Stomach smooth muscle (tissue), 2 donors: ENCODE data around the gene UBL7.

ENCODE experiments used
- H3K27ac ChIP-seq: one replicate; pipeline ENCODE4 v1.7.0; 2013; ENCODE audit warnings: mild to moderate bottlenecking, low read length, inconsistent platforms
- H3K27me3 ChIP-seq, 2 donors: one replicate each; pipeline ENCODE4 v1.7.0; 2013; ENCODE audit warnings: low read length in 2 of 2; ENCODE audit not compliant: insufficient read depth in 2 of 2, control insufficient read depth in 1 of 2
- H3K36me3 ChIP-seq, 2 donors: one replicate each; pipeline ENCODE4 v1.7.0; 2013; ENCODE audit warnings: low read length in 2 of 2; ENCODE audit not compliant: control insufficient read depth in 2 of 2, insufficient read depth in 2 of 2
- H3K4me1 ChIP-seq: one replicate; pipeline ENCODE4 v1.7.0; 2013; ENCODE audit warnings: low read length; ENCODE audit not compliant: control insufficient read depth, insufficient read depth
- H3K4me3 ChIP-seq, 2 donors: one replicate each; pipeline ENCODE4 v1.7.0; 2013; ENCODE audit warnings: low read length in 2 of 2
- H3K9ac ChIP-seq, 2 donors: one replicate each; pipeline ENCODE4 v1.7.0; 2013; ENCODE audit warnings: low read length in 2 of 2, mild to moderate bottlenecking in 1 of 2
- H3K9me3 ChIP-seq, 2 donors: one replicate each; pipeline ENCODE4 v1.7.0; 2013; ENCODE audit warnings: low read length in 2 of 2; ENCODE audit not compliant: control insufficient read depth in 2 of 2
- donor health status: healthy.
- donor health status: Pancreatic carcinoma.

UBL7 gene

GRCh38 chr15:74449643-74450205 is 11.2 kb downstream of the UBL7 start:
- Histone ChIP-seq H3K9me3 (no peaks in the 10 kb centered on the region), H3K27me3 (no peaks in the 10 kb centered on the region), H3K9ac (no peak overlapping the region), H3K27ac (no peak overlapping the region), H3K4me3 (no peak overlapping the region), H3K36me3 (peaks cover 62 to 72% of the 10 kb centered on the region in 2 donors), H3K4me1 (no peaks in the 10 kb centered on the region)

DNA sequence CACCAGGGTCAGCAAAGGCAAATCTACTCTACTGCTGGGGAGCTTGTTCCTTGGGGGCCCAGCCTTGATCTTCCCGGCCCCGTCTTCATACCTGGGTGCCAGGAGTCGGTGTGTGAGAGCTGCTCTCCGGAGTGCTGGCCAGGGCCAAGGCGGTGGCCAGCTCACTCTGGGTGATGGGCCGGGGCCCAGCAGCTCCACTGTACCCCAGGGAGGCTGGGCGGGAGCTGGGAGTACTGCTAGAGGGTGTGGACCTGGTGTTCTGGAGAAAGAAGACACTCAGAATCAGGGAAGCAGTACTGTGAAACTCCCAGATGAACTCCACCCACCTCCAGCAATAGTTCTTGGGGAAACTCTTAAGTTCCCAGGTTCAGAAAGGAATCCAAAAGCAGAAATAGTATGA is 11.9 kb downstream of the UBL7 start:
- H3K9me3 ChIP-seq = no peaks in the 10 kb centered on the region
- H3K4me1 ChIP-seq = no peaks in the 10 kb centered on the region
- no peak overlapping the region for H3K4me3 ChIP-seq
- no peaks in the 10 kb centered on the region for H3K27me3 ChIP-seq
- no peak overlapping the region for H3K27ac ChIP-seq
- peaks cover 63 to 74% of the 10 kb centered on the region in 2 donors for H3K36me3 ChIP-seq
- H3K9ac ChIP-seq = no peak overlapping the region

DNA sequence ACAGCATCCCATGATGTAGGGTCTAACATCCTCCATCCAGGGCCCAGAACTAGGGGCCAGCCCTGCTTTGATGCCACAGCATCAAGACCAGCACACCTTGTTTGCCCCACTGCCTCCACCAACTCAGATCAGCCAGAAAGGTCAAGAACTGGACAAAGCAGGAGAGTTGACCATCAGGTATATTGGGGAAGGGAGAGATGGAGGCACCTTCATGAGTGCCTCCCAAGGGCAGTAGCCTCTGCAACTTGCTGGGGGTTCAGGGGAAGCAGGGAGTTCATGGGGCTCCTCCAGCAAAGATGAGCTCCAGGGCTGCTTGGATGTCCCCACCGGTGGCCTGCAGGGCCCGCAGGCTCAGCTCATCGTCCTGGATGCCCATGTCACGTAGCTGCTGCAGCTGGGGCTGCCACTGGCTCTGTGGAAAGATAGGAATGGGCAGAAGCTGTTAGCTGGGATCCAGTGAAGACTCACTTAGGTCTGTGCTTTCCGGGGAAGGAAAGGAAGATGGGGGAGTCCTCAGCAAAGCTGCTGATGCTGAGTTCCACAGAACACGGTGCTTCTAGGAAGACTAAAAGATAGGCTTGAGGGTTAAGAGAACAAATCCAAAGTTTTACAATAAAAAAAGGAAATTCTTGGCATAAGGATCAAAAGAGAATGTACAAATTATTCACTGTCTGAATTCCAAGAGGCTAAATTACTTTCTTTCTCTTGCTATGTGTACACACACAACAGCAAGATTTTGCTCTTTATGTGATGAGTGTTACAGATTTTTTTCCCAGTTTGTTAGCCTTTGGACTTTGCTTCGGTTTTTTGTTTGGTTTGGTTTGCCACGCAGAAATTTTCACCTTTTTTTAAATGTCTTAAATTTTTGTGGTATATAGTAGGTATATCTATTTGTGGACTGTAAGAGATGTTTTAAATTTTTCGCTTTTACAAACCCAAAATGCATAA is 14.9 kb downstream of the UBL7 start:
- Histone ChIP-seq H3K9me3 (no peaks in the 10 kb centered on the region), H3K27me3 (peaks cover 0 to 2% of the 10 kb centered on the region in 2 donors), H3K4me3 (no peak overlapping the region), H3K4me1 (no peaks in the 10 kb centered on the region), H3K9ac (no peak overlapping the region), H3K36me3 (peaks cover 51 to 59% of the 10 kb centered on the region in 2 donors), H3K27ac (no peak overlapping the region)

DNA sequence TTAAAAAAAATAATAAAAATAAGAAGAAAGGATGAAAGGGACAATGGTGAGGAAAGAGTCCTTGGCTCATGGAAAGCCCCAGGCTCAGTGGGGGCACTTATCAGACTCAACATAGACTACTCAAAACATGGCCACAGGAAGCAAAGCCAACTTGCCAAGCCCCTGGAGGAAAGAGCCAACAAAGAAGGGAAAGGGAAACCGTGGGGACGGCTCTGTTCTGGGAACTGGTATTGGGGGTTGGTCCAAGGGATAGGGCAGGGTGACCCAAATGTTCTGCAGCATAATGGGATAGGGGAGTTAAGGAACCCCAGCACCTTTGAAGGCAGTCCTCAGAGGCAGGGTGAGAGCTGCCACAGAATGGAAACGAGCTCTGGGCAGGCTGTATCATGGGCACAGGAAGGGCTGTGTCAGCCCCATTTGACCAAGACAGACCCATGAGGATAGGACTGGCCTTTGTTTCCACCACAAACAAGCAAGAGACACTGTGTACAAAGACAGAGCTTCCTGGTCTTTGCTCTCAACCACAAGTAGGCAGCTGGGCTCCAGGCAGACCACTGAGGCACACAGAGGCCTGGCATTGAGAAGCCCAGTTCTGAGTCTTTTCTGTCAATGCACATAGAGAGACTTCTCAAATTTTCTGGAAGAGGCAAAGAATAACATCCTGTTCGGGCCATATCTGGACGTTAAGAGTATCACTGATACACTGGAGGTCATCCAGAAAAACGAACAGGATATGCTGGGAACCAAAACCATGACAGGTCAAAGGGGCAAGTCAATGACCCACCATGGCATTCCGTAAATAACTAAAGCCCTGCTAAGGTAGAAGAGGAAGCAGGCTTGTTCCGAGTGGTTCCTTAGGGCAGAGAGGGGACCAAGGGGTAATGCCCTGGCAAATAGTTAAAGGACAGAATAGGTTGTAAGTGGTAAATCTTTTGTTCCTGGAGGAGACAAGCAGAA is 16.6 kb downstream of the UBL7 start:
- H3K9ac ChIP-seq = no peak overlapping the region
- H3K27ac ChIP-seq = no peak overlapping the region
- no peaks in the 10 kb centered on the region for H3K9me3 ChIP-seq
- H3K4me3 ChIP-seq = no peak overlapping the region
- H3K4me1 ChIP-seq = no peaks in the 10 kb centered on the region
- H3K27me3 ChIP-seq = peaks cover 2 to 3% of the 10 kb centered on the region in 2 donors
- H3K36me3 ChIP-seq = peaks cover 34 to 42% of the 10 kb centered on the region in 2 donors

DNA sequence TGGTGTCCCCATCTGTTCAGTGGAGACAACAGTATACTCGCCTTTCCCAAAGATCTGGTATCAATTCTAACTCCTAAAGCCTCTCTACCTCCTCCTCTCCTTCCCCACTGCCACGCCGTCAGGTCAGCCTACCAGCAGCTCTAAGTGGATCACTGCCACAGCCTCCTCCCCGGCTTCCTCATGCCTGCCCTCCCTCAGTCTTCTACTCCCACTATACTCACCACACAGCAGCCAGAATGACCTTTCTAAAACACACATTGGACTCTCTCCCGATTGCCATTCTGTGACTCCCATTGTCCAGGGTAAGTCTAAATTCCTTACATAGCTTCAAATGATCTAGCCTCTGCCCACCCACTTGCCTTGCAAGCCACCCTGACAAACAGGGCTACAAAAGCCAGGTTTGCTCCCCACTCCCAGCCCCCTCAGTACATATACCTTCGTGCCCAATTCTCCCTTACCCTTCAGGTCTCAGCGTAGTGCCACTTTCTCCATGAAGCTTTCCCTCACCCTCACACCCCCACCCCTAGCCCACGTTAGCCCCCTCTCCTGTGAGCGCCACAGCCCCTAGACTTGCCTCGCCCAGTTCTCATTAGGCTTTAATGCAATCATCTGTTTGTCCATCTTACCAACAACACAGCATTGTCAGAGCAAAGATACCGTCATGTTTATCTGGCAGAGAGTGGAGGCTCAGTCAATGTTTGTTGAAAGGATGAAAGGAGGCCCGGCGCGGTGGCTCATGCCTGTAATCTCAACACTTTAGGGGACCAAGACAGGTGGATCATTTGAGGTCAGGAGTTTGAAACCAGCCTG is 17.7 kb downstream of the UBL7 start:
- Histone ChIP-seq H3K27ac (no peak overlapping the region), H3K9ac (no peak overlapping the region), H3K4me3 (no peak overlapping the region), H3K9me3 (no peaks in the 10 kb centered on the region), H3K4me1 (no peaks in the 10 kb centered on the region), H3K27me3 (peaks cover 2 to 3% of the 10 kb centered on the region in 2 donors), H3K36me3 (peaks cover 25 to 31% of the 10 kb centered on the region in 2 donors)

DNA sequence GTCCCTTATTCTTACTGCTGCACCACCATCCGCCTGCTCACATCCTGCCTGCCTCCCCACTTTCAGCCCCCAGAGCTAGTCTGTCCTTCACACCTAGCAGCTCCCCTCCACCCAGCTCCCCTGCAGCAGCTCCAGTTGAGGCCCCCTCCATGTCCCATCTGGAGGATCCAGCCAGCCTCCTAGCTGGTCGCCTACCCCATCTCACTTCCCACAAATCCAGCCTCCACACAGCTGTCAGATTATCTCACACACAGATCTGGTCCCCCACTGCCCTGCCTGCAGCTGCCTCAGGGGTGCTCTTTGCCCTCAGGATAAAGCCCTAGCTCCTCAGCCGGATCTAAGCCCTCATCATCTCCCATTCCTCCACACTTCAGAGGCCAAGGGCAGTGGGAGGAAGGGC is 18.4 kb downstream of the UBL7 start:
- H3K4me3 ChIP-seq = no peak overlapping the region
- no peak overlapping the region for H3K9ac ChIP-seq
- peaks cover 2 to 3% of the 10 kb centered on the region in 2 donors for H3K27me3 ChIP-seq
- no peak overlapping the region for H3K27ac ChIP-seq
- peaks cover 18 to 24% of the 10 kb centered on the region in 2 donors for H3K36me3 ChIP-seq
- no peaks in the 10 kb centered on the region for H3K4me1 ChIP-seq
- no peaks in the 10 kb centered on the region for H3K9me3 ChIP-seq

- Histone ChIP-seq H3K27me3 (peaks cover 2 to 3% of the 10 kb centered on the region in 2 donors), H3K4me1 (no peaks in the 10 kb centered on the region), H3K27ac (no peak overlapping the region), H3K9me3 (no peaks in the 10 kb centered on the region), H3K9ac (no peak overlapping the region), H3K36me3 (peaks cover 14 to 19% of the 10 kb centered on the region in 2 donors), H3K4me3 (no peak overlapping the region)
These were observed 18.9 kb downstream of the UBL7 start for GRCh38 chr15:74442063-74442462.

DNA sequence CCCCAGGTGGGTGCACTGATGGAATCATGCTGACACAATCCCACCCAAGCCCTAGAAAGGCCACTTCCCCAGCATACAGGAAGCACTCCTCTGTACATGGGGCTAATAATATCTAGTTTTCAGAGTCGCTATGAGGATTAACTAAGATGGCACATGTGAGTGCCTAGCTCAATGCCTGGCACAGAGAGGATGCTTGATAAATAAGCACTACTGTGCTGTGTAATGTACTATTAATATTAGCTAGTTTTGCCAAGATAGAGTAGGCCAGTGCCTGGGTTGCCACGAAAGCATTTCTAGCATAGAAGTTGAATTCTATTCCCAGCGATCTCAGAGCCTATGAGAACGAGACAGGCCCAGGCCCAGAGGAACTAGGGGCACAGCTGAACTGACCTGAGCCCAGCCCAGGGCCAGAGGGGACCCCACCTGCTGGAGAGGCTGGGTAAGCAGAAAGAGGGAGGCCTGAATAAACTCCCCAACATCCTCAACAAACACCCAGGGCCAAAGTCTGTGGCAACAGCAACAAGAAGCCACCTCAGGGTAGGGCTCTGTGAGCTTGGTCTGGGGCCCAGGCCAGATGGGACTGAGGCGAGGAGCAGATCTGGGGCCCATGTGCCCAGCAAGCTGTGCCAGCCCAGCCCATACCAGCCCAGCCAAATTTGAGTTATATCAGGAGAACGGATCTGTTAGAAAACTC is 19.6 kb downstream of the UBL7 start:
- no peaks in the 10 kb centered on the region for H3K9me3 ChIP-seq
- peaks cover 10 to 14% of the 10 kb centered on the region in 2 donors for H3K36me3 ChIP-seq
- no peak overlapping the region for H3K9ac ChIP-seq
- no peak overlapping the region for H3K4me3 ChIP-seq
- no peak overlapping the region for H3K27ac ChIP-seq
- no peaks in the 10 kb centered on the region for H3K4me1 ChIP-seq
- peaks cover 2 to 3% of the 10 kb centered on the region in 2 donors for H3K27me3 ChIP-seq

GRCh38 chr15:74438721-74439316 is 22.1 kb downstream of the UBL7 start:
- Histone ChIP-seq H3K27me3 (peaks cover 2 to 3% of the 10 kb centered on the region in 2 donors), H3K36me3 (no peaks in the 10 kb centered on the region), H3K27ac (no peak overlapping the region), H3K9me3 (no peaks in the 10 kb centered on the region), H3K9ac (no peak overlapping the region), H3K4me3 (no peak overlapping the region), H3K4me1 (peaks cover 7% of the 10 kb centered on the region)
